ENCODE results near the gene ZNF628. TPM values are rescaled to one million over a fixed set of nuclear protein-coding genes. Genes with fewer than 3 reads are reported as not detected.

Gene ZNF628
- total and polyA plus RNA-seq, 2 donors (not counting 1 experiment from before 2014, with no cell fraction given): 13.3 to 18.3 TPM

DNA sequence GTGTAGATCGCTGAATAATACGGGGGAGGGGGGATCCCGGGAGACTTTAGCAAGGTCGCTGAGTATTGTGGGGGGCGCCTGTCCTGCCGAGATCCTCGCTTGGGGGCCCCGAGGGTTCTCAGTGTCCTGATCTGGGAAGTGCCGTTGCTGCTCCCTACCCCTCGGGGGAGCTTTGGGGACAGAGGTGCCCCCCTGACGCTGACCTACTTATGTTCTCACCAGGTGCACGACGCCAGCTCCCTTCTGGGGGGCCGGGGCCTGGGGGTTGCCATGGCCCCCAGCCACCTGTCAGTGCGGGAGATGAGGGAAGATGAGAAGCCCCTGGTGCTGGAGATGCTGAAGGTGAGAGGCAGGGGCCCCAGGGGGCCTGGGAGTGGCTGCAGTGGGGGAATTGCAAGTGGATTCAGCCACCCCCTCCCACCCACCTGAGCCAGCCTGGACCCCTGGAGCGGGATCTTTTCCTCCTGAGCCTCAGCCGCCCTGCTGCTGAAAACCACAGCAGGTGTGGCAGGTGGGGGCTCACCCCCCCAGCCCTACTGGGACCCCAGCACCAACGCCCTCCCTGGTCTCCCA is 9.1 kb downstream of the ZNF628 start:
- Histone ChIP-seq H3K27ac (ENCODE audit: low read length in 2 of 2) (peak overlapping the region; percentile 20 to 70), H4K20me1 (ENCODE audit: control insufficient read depth, insufficient read depth, low read length, poor library complexity, severe bottlenecking) (peaks cover 20% of the 10 kb centered on the region), H3K27me3 (replicated peaks in 1 of 4; ENCODE audit: control extremely low read depth in 1 of 4, control insufficient read depth in 3 of 4, insufficient read depth in 4 of 4, low read length in 3 of 4) (peaks cover 0 to 4% (median 0%) of the 10 kb centered on the region in 4 experiments), H3K36me3 (replicated peaks in 1 of 2; ENCODE audit: control extremely low read depth in 1 of 2, control insufficient read depth in 1 of 2, extremely low read depth in 1 of 2, insufficient read depth in 2 of 2, low read length in 1 of 2) (peaks cover 0 to 2% of the 10 kb centered on the region in 2 experiments), H3K4me3 (ENCODE audit: control extremely low read depth in 1 of 5, extremely low read depth in 1 of 5, insufficient read depth in 1 of 5, low read depth in 2 of 5, low read length in 4 of 5) (peak overlapping the region; percentile 3 to 71 (median 55)), H3K4me2 (replicated peaks; ENCODE audit: low read depth, low read length, poor library complexity, severe bottlenecking) (peak overlapping the region; percentile 87), H3K79me2 (ENCODE audit: control insufficient read depth, insufficient read depth, low read length) (peaks cover 6% of the 10 kb centered on the region), H3K9me3 (ENCODE audit: control extremely low read depth in 1 of 3, control insufficient read depth in 2 of 3, insufficient read depth in 1 of 3, low read length in 2 of 3) (no peaks in the 10 kb centered on the region), H2AFZ (ENCODE audit: insufficient read depth, low read depth, low read length, poor library complexity, severe bottlenecking) (peak overlapping the region; percentile 60), H3K9ac (ENCODE audit: low read length) (peak overlapping the region; percentile 68), H3K4me1 (ENCODE audit: control insufficient read depth in 2 of 2, insufficient read depth in 2 of 2, low read length in 2 of 2) (peaks cover 10 to 22% of the 10 kb centered on the region in 2 donors)
- Mint-ChIP-seq H3K9me3 (ENCODE audit: insufficient read depth) (no peaks in the 10 kb centered on the region), H3K4me3 (peak overlapping the region; percentile 83), H3K4me1 (peaks cover 12% of the 10 kb centered on the region), H3K27ac (peak overlapping the region; percentile 80), H3K27me3 (no peaks in the 10 kb centered on the region)
- WGBS (ENCODE audit: insufficient coverage): 34% methylated on average over 18 of the region's 18 CpGs
- intact Hi-C loops (cut with micrococcal nuclease): loop anchor here (1.0 kb wide), 1 partner anchor 8 kb away; no protein-coding TSS in a partner anchor
- DNase-seq (no peak), ATAC-seq (ENCODE audit: low read depth) (peak; percentile 9)
- CTCF ChIA-PET: interaction anchor here (1.0 to 2.8 kb wide), 2 partner anchors 9 to 18 kb away, joined by 4 to 15 read pairs; partner anchors contain the start of gene ZNF628
- POLR2A ChIA-PET: interaction anchor here (0.5 to 2.1 kb wide), 5 partner anchors 9 to 213 kb away, joined by 3 to 30 read pairs (median 3); partner anchors contain the start of genes FIZ1, ZNF628 and ZNF784
- TF ChIP-seq EZH2 (IDR thresholded peaks at IDR 0.05; ENCODE audit: borderline replicate concordance, insufficient read depth, low read depth, low read length, poor library complexity, severe bottlenecking): no peak
- TF ChIP-seq, protein P1, sequence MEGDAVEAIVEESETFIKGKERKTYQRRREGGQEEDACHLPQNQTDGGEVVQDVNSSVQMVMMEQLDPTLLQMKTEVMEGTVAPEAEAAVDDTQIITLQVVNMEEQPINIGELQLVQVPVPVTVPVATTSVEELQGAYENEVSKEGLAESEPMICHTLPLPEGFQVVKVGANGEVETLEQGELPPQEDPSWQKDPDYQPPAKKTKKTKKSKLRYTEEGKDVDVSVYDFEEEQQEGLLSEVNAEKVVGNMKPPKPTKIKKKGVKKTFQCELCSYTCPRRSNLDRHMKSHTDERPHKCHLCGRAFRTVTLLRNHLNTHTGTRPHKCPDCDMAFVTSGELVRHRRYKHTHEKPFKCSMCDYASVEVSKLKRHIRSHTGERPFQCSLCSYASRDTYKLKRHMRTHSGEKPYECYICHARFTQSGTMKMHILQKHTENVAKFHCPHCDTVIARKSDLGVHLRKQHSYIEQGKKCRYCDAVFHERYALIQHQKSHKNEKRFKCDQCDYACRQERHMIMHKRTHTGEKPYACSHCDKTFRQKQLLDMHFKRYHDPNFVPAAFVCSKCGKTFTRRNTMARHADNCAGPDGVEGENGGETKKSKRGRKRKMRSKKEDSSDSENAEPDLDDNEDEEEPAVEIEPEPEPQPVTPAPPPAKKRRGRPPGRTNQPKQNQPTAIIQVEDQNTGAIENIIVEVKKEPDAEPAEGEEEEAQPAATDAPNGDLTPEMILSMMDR (IDR thresholded peaks at IDR 0.05): no peak
